IMR-90 (cell line): Measurements from ENCODE around the gene TRPC4. TPM values are rescaled to one million over a fixed set of nuclear protein-coding genes. Genes with fewer than 3 reads are reported as not detected.

Experiments
- ATAC-seq: fragments of 200-7000 bp; cut with Tn5 transposase; 2 replicates; pipeline ENCODE4 v1.9.1; 2020; ENCODE audit warnings: low read depth, mild to moderate bottlenecking, moderate library complexity
- BruUV-seq: library from RNA; stranded (reverse); fragments of 400-500 nt; replicated peaks from 2 replicates; lab custom pipeline; 2021; lab: Mats Ljungman, UMichigan
- CTCF ChIA-PET: fragments of 300-600 bp; formaldehyde crosslinking; extraction: SDS; loops from one replicate; lab custom pipeline; 2021; ENCODE audit warnings: antibody characterized with exemption; lab: Yijun Ruan, JAX
- POLR2A ChIA-PET: fragments of 300-600 bp; sonication (Branson Sonifier 250); formaldehyde crosslinking; loops from one replicate; lab custom pipeline; 2022; ENCODE audit warnings: antibody characterized with exemption; ENCODE audit not compliant: unreplicated experiment; lab: Charles Lee
- DNase-seq: peaks from one replicate; pipeline ENCODE4 v3.0.0; 2013
- H2AFZ ChIP-seq: replicated peaks from 2 replicates; pipeline ENCODE3; 2013; ENCODE audit warnings: low read length, mild to moderate bottlenecking; ENCODE audit not compliant: poor library complexity
- H2AK5ac ChIP-seq: 2 replicates; pipeline ENCODE4 v1.6.1; 2013; ENCODE audit warnings: low read depth, low read length, inconsistent platforms
- H2AK9ac ChIP-seq: replicated peaks from 2 replicates; pipeline ENCODE3; 2013; ENCODE audit warnings: mild to moderate bottlenecking, low read depth, low read length, moderate library complexity; ENCODE audit not compliant: poor library complexity
- H2BK120ac ChIP-seq: 2 replicates; pipeline ENCODE4 v1.6.1; 2013; ENCODE audit warnings: low read depth, low read length, inconsistent platforms
- H2BK15ac ChIP-seq: 3 replicates; pipeline ENCODE4 v1.6.1; 2013; ENCODE audit warnings: low read depth, low read length, inconsistent platforms
- H2BK20ac ChIP-seq: 2 replicates; pipeline ENCODE4 v1.6.1; 2013; ENCODE audit warnings: low read depth, mild to moderate bottlenecking, inconsistent platforms, low read length, moderate library complexity
- H2BK5ac ChIP-seq: 2 replicates; pipeline ENCODE4 v1.6.1; 2013; ENCODE audit warnings: mild to moderate bottlenecking, low read depth, low read length, inconsistent platforms; ENCODE audit not compliant: poor library complexity, severe bottlenecking
- H3K14ac ChIP-seq: replicated peaks from 2 replicates; pipeline ENCODE4 v1.6.1; 2013; ENCODE audit warnings: low read depth, low read length, inconsistent platforms
- H3K18ac ChIP-seq: 2 replicates; pipeline ENCODE4 v1.6.1; 2013; ENCODE audit warnings: low read depth, low read length, control low read depth
- H3K23ac ChIP-seq: 2 replicates; pipeline ENCODE4 v1.6.1; 2013; ENCODE audit warnings: low read depth, low read length, inconsistent platforms
- H3K27ac ChIP-seq: 2 replicates; pipeline ENCODE4 v1.5.1; 2013; ENCODE audit warnings: mild to moderate bottlenecking, control low read depth, low read length; ENCODE audit not compliant: insufficient read depth
- H3K27me3 ChIP-seq: 2 replicates; pipeline ENCODE4 v1.6.1; 2013; ENCODE audit warnings: low read length; ENCODE audit not compliant: control insufficient read depth, insufficient read depth
- H3K36me3 ChIP-seq: 2 replicates; pipeline ENCODE4 v1.6.1; 2013; ENCODE audit warnings: low read length, mixed read lengths; ENCODE audit not compliant: control insufficient read depth, insufficient read depth
- H3K4ac ChIP-seq: 2 replicates; pipeline ENCODE4 v1.6.1; 2013; ENCODE audit warnings: low read depth, low read length, inconsistent platforms
- H3K4me1 ChIP-seq: 2 replicates; pipeline ENCODE4 v1.6.1; 2013; ENCODE audit warnings: low read length, mixed read lengths; ENCODE audit not compliant: control insufficient read depth, insufficient read depth
- H3K4me2 ChIP-seq: 2 replicates; pipeline ENCODE4 v1.6.1; 2013; ENCODE audit warnings: low read depth, mild to moderate bottlenecking, control low read depth, low read length, moderate library complexity
- H3K4me3 ChIP-seq: 2 replicates; pipeline ENCODE4 v1.5.1; 2013; ENCODE audit warnings: low read depth, mild to moderate bottlenecking, control low read depth, low read length, moderate library complexity; ENCODE audit not compliant: insufficient read depth
- H3K56ac ChIP-seq: 2 replicates; pipeline ENCODE4 v1.6.1; 2013; ENCODE audit warnings: low read length, inconsistent platforms; ENCODE audit not compliant: insufficient read depth; ENCODE audit errors: extremely low read depth
- H3K79me1 ChIP-seq, 2 experiments: 2 replicates each; pipeline ENCODE4 v1.6.1; 2013; ENCODE audit warnings: low read length in 2 of 2, inconsistent platforms in 1 of 2, low read depth in 1 of 2
- H3K9ac ChIP-seq: 2 replicates; pipeline ENCODE4 v1.6.1; 2013; ENCODE audit warnings: low read depth, low read length, control low read depth
- H3K9me1 ChIP-seq: 2 replicates; pipeline ENCODE4 v1.6.1; 2013; ENCODE audit warnings: low read length, inconsistent platforms; ENCODE audit not compliant: insufficient read depth
- H3K9me3 ChIP-seq: 2 replicates; pipeline ENCODE4 v1.6.1; 2013; ENCODE audit warnings: low read length; ENCODE audit not compliant: control insufficient read depth, insufficient read depth
- H4K20me1 ChIP-seq: 2 replicates; pipeline ENCODE4 v1.6.1; 2013; ENCODE audit warnings: low read length, inconsistent platforms; ENCODE audit not compliant: insufficient read depth
- H4K5ac ChIP-seq: 2 replicates; pipeline ENCODE4 v1.6.1; 2013; ENCODE audit warnings: mild to moderate bottlenecking, low read depth, low read length, control low read depth
- H4K8ac ChIP-seq, 2 experiments: 2 replicates each; pipeline ENCODE4 v1.6.1; 2013; ENCODE audit warnings: low read depth in 2 of 2, low read length in 2 of 2, control low read depth in 1 of 2, inconsistent platforms in 1 of 2
- H4K91ac ChIP-seq: 2 replicates; pipeline ENCODE4 v1.6.1; 2013; ENCODE audit warnings: low read depth, low read length, inconsistent platforms; ENCODE audit not compliant: insufficient read depth
- NFE2L2 ChIP-seq: fragments of 150-350 bp; IDR thresholded peaks from 2 replicates; pipeline ENCODE4 v1.6.1; 2016; ENCODE audit warnings: low read depth, mild to moderate bottlenecking, low read length
- WGBS, 2 experiments: methylation state at CpG; one replicate each; pipeline versions ENCODE4 v1.1.5 to v1.1.7; 2013; ENCODE audit warnings: missing lambda C conversion rate in 2 of 2; ENCODE audit not compliant: insufficient read length in 1 of 2; ENCODE audit errors: extremely low coverage in 2 of 2; 5-methylcytosine and 5-hydroxymethylcytosine counted together
- dilution Hi-C: fragments of 300-500 bp; cut with HindIII; formaldehyde crosslinking; loops from one replicate; pipeline ENCODE4 v1.14.3; 2018; ENCODE audit warnings: low sequenced_read_pairs; ENCODE audit not compliant: unreplicated experiment
- in situ Hi-C: fragments of 300-500 bp; cut with MboI; formaldehyde crosslinking; loops from 3 replicates; pipeline ENCODE4 v1.14.3; 2019; ENCODE audit warnings: low sequenced_read_pairs, inconsistent platforms, mixed read lengths
- intact Hi-C: fragments of 100-400 bp; cut with micrococcal nuclease; formaldehyde crosslinking; loops from 2 replicates; pipeline ENCODE4 v1.10.0; 2022
- polyA plus RNA-seq, 3 experiments: library from polyadenylated mRNA; depleted of rRNA; stranded (reverse); fragments of >200 nt; gene quantifications; 2 replicates each; pipeline ENCODE4 v1.2.3, GENCODE V29; 2012; ENCODE audit warnings: low replicate concordance in 1 of 3
- total RNA-seq: library from RNA; depleted of rRNA; stranded (reverse); fragments of >200 nt; gene quantifications from 2 replicates; pipeline ENCODE4 v1.2.3, GENCODE V29; 2012

TRPC4 gene
- total and polyA plus RNA-seq, 2 of the 4 experiments (the other 2 are of a cell fraction): 1.9 to 5.2 TPM

- H2AK9ac ChIP-seq: no peak overlapping the region
- 0 out of 2 replicates have a peak overlapping the region, but pooled peaks have one; percentile 6 for H2BK20ac ChIP-seq
- peak overlapping the region; percentile 44 for H3K9ac ChIP-seq
- H3K79me1 ChIP-seq: peaks cover 0 to 6% of the 10 kb centered on the region in 2 experiments; a peak in 1 of 4 replicates
- no peaks in the 10 kb centered on the region for H3K27me3 ChIP-seq
- TF ChIP-seq NFE2L2: no peak
- in situ Hi-C loops (loop anchor here (10.0 kb wide), 1 partner anchor 225 kb away; no protein-coding TSS in a partner anchor), dilution Hi-C loops (no loop called here), intact Hi-C loops (no loop called here)
- no peak overlapping the region for H2BK5ac ChIP-seq
- 0% methylated on average over 13 of the region's 19 CpGs; no CpG with 5 or more reads in 1 of the 2 experiments for WGBS, 2 experiments
- H4K91ac ChIP-seq: no peak overlapping the region
- peak overlapping the region; percentile 4; the same call in 1 of the 2 replicates for H3K27ac ChIP-seq
- H2AFZ ChIP-seq: peak overlapping the region; percentile 94
- ChIA-PET CTCF (no interaction called here), POLR2A (no interaction called here)
- no peak overlapping the region for H2BK120ac ChIP-seq
- peak overlapping the region; percentile 87 for H3K4me2 ChIP-seq
- H3K23ac ChIP-seq: peak overlapping the region; percentile 67; the same call in 1 of the 2 replicates
- H3K4me3 ChIP-seq: peak overlapping the region; percentile 55
- ATAC-seq (no peak), DNase-seq (no peak)
- peak overlapping the region; percentile 74; the same call in 1 of the 3 replicates for H2BK15ac ChIP-seq
- H3K36me3 ChIP-seq: no peaks in the 10 kb centered on the region
- no peak overlapping the region for H4K5ac ChIP-seq
- H3K9me3 ChIP-seq: no peaks in the 10 kb centered on the region
- peak overlapping the region; percentile 10; the same call in 1 of the 2 replicates for H3K14ac ChIP-seq
- no TSS peak for BruUV-seq
- peaks cover 6% of the 10 kb centered on the region for H3K9me1 ChIP-seq
- H3K4me1 ChIP-seq: peaks cover 4% of the 10 kb centered on the region
- H4K8ac ChIP-seq: peak overlapping the region in 1 of 2 experiments; percentile 52; a peak in 1 of 4 replicates
- H3K56ac ChIP-seq: peak overlapping the region; percentile 2; the same call in 1 of the 2 replicates
- H4K20me1 ChIP-seq: no peaks in the 10 kb centered on the region
- no peak overlapping the region; the same call in 1 of the 2 replicates for H3K4ac ChIP-seq
- H3K18ac ChIP-seq: no peak overlapping the region
- H2AK5ac ChIP-seq: no peak overlapping the region
These were observed 141 bp downstream of the TRPC4 start for GRCh38 chr13:37869506-37869755.
